GM04504 (cell line): ENCODE results near the gene ENTPD7.

Experiments used
- DNase-seq: peaks from one replicate; pipeline ENCODE4 v3.0.0-alpha.2; 2012; ENCODE audit warnings: low read depth

ENTPD7 gene

DNA sequence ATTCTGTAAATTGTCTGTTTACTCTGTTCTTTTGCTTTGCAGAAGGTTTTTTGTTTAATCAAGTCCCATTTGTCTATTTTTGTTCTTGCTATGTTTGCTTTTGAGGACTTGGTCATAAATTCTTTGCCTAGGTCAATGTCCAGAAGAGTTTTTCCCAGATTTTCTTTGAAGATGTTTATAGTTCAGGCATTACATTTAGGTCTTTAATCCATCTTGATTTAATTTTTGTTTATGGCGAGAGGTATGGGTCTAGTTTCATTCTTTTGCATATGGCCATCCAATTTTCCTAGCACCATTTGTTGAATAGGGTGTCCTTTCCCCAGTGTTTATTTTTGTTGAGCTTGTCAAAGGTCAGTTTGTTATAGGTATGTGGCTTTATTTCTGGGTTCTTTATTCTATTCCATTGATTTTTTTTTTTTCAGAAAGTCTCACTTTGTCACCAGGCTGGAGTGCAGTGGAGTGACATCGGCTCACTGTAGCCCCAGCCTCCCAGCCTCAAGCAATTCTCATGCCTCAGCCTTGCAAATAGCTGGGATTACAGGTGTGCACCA, 11.6 kb upstream of the ENTPD7 start:
- no peak for DNase-seq

DNA sequence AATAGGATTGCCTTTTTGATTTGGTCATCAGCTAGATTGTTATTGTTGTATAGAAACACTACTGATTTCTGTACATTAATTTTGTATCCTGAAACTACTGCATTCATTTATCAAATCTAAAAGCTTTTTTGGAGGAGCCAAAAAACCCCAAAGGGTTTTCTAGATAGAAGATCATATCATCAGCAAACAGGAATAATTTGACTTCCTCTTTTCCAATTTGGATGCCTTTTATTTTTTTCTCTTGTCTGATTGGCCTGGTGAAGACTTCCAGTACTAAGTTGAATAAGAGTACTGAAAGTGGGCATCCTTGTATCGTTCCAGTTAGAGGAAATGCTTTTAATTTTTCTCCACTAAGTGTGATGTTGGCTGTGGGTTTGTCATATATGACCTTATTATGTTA, 10.6 kb upstream of the ENTPD7 start:
- no peak for DNase-seq

DNA sequence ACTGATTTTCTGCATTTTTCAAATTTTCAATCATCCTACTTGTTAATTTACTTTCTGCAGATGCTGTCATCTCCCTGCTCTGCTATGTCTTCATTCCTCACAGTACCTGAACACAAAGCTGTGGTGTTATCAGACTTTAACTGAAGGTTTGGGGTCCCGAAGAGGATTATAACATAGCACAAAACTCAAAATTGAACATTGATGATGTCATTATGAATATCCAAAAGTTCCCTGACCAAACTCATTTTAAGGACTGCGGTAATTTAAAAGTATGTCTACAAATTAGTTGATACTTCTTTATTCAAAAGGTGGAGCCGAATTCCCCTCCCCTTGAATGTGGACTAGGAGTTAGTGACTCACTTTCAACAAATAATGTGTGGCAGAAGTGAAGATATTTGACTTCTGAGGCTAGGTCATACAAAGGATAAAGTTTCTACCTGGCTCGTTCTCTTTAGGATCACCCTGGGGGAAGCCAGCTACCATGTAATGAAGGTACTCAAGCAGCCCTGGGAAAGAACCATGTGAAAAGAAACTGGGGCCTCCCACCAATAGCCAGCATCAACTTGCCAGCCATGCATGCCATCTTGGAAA, 6.4 kb upstream of the ENTPD7 start:
- DNase-seq, result no peak

DNA sequence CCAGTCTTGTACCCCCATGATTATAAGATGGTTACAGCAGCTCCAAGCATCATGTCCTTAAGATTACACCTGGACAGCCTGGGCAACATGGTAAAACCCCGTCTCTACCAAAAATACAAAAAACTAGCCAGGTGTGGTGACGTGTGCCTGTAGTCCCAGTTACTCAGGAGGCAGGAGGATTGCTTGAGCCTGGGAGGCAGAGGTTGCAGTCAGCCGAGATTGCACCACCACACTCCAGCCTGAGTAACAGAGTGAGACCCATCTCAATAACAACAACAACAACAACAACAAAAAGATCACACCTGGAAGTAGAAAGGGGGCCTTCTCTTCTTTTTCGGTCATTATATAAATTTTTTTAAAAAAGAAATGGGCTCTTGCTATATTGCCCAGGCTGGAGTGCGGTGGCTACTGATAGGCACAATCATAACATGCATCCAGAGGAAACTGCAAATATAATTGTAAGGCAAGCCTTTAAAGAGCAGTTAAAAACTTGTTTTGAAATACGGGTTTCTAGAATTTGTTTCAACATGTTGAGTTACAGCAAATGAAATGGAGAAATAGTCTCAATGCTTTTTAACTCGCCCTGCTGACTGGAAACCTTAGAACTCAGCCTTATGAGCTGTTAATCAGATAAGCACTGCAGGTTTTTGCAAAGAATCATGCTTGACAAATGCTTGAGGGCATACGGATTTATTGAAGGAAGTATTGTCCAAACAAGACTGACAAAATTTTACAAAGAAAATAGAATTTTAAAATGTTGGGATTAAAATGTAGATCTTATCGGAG, 4.7 kb upstream of the ENTPD7 start:
- DNase-seq, result no peak

DNA sequence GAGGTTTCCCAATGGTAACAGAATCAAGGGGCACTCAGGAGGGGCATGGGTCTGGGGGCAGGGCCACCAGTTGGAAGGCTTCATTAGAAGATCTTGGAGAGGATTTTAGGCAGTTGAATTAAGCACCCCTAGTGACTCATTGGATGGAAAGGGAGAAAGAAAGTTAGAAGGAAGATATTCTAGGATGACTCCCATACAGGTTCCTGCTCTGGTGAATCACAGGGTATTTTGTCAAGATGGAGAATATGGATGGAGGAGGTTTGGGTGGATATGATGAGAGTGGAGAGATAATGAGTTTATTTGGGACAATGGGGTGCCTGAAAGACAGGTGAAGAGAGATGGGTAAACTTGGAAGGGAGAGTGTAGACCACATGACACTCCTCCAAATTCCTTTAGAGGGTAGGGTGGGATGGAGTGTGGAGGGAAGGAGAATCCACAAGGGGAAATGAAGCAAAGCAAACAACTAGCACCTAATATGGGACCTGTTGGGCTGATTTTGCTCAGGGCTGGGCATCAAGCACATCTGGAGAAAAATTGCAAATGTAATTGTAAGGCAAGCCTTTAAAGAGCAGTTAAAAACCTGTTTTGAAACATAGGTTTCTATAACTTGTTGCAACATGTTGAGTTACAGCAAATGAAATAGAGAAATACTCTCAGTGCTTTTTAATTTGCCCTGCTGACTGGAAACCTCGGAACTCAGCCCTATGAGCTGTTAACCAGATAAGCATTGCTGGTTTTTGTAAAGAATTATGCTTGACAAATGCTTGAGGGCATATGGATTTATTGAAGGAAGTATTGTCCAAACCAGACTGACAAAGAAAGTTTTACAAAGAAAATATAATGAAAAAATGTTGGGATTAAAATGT, 2.9 kb upstream of the ENTPD7 start:
- no peak for DNase-seq

DNA sequence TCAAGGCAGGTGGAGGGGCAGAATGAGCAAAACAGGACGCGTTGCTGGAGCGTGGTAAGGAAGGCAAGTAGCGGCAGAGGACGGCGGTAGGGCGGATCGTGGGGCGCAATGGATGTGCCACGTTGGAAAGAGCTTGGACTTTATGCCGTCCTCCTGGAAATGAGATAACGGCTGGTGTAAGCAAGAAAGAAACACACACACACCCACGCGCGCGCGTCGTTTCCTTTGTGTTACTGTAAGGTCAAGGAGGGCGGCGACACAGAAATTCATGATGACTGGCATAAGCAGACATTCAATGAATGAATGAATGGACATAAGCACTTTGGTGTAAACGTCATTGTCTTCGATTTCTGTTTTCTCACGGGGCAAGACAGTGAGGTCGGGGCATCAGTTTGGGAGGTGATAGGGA, 683 bp upstream of the ENTPD7 start:
- DNase-seq, result no peak

DNA sequence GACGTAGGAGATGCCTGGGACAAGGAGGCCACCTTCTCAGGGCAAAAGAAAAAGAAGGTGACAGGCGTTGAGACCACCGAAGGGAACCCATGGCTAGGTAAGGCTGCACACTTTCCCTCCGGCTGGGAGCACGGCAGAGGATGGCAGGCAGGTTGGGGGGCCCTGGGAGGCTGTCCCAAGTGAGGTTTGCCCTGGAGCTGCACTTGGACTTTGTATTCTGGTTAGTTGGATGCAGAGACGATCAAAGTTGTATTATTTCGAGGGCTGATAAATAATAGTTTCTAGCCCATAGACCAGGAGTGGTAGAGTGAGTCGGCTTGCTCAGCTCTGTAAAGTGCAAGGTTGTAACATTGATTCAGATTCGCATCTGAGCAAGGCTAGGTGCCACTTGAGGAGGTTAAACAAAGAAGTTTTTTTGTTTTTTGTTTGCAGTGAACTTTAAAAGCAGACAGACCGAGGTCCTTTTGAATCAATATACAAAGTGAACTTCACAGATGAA, 608 bp downstream of the ENTPD7 start:
- no peak for DNase-seq

DNA sequence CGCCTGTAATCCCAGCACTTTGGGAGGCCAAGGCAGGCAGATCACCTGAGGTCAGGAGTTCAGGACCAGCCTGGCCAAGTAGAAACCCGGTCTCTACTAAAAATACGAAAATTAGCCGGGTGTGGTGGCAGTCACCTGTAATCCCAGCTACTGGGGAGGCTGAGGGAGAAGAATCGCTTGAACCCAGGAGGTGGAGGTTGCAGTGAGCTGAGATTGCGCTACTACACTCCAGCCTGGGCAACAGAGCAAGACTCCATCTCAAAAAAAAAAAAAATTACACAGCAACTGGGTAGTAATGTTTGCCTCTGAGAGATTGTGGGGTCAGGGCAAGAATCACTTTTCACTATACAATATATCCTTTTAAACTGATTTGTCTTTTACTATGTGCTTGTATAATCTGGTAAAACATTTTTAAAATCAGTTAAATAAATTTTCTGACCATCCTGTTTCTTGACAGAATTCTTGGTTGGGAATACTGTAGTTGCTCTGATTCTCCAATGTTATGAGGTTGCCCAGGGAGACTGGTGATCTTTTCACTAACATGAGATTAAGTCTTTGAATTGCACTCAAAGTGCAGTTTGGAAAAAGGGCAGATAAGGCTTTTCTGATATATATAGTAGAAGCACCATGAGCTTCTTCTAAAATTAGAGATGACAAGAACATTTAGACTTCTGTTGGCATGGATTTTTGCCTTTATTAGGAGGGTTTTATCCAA, 1.5 kb downstream of the ENTPD7 start:
- DNase-seq, result no peak

DNA sequence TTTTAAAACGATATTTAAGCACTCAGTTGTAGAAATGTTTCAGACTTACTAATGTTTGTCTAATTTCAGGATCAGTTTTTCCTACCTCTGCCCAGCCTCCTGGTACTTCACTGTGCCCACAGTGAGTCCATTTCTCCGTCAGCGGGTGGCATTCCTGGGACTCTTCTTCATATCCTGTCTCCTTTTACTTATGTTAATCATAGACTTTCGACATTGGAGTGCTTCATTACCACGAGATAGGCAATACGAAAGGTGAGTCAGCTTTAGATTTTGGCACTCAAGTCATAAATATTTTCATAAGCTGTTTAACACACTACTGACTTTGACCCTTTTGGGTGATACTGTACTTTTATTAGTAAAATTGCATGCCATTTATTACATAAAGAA, 2.1 kb downstream of the ENTPD7 start:
- DNase-seq, result peak; percentile 75

DNA sequence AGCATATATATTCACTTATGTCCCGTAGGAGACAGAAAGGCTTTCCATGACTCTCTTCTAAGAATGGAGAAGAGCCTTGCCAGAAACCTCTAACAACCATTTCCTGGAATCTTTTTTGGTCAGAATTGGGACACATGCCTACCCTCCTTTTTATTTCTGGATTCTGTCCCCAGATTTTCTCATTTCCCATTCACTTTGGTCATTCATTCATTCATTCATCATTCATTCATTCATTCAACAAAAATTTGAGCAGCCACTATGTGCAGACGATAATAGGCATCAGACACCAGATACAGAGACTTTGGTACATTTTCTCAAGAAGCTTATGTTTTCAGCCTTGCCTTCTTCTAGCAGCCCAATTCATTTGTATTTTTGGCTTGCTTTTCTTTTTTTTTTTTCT, 6.0 kb downstream of the ENTPD7 start:
- no peak for DNase-seq

DNA sequence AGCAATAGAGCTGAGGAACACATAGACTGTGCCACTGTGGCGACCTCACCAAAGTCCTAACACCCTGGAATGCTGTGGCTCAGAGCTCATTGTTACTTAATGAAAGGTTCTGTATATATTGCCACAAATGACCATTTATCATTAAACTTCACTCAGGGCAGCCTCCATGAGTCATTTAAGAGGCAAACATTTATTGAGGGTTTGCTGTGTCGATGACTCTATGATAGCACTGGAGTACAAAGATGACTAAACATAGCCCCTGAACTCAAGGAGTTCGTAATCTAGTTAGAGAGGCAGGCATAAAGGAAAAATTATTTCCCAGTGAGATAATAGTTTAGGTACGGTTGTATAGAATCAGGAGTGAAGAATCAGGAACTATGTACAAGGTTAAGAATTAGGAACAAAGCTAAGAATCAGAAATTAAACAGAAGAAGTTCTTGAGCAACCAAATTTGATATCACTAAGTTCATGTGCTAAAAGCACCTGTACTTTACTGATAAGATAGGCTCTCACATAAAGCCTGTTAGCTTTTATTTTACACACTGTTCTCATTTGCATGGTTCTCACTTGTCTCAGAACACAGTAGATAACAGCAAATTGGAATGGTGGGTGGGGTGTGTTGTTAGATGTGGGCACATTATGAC, 7.9 kb downstream of the ENTPD7 start:
- DNase-seq, result no peak

DNA sequence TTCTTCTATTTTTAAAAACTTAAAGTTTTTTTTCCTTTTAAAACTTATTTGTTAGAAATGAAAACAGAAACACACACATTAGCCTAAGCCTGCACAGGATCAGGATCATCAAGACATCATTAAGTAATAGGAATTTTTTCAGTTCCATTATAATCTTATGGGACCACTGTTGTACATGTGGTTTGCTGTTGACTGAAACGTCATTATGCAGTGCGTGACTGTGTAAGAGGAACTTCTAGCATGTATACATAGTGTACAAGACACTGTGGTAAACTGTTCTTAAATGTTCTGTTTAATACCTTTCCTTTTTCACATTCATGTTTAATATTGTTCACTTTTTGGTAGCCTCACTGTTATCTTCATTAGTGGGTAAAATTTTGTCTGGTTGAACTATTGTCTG, 12.1 kb downstream of the ENTPD7 start:
- no peak for DNase-seq

DNA sequence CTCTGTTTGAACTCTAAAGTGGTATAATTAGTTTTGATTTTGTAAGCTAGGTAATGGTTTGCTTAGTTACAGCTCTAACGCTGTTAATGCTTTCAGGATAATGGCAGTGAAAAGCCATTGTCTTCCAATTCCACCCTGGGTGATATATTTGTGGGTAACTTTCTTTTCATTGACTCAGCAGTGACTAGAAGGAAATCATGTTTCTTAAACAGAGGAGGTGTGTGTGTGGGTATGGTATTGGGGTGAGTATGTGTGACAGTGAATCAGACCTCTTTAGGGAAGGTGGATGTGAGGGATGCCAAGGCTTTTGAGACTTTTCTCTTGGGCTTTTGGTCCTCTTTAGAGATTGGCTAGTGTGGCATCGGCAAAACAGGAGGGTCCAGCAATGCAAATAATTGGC, 13.6 kb downstream of the ENTPD7 start:
- DNase-seq, result no peak

DNA sequence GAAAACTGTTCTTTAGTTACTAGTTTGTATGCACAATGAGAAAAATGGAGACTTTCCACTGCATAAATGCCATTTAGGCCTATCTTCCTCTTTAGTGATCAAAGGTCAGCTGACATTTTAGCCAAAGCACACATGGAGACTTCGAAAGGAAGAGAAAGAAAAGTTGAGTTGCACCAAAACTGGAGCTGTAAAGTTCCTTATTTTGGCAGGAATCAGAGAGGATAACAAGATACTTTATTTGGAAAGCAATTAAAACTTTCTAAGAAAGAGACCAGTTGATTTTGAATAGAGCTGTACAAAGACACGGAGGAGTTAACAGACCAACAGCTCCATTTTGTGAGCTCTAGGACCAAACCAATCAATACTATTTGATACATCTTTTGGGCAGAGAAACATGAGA, 14.2 kb downstream of the ENTPD7 start:
- no peak for DNase-seq

DNA sequence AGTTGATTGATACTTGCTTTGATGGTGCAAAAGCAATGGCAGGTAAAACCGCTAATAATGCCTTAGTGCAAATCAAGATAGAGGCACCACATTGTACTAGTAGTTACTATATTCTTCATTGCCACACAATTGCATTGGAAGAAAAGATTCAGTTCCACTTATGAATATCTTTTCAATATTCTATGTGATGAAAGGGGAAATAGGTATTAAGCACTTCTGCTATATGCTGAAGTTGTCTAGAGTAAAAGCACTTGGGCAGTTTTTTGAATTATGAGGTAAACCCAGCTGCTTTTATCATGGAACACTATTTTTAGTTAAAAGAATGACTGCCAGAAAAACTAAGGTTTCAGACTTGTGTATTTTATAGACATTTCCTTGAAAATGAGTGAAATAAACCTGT, 15.5 kb downstream of the ENTPD7 start:
- DNase-seq, result no peak

DNA sequence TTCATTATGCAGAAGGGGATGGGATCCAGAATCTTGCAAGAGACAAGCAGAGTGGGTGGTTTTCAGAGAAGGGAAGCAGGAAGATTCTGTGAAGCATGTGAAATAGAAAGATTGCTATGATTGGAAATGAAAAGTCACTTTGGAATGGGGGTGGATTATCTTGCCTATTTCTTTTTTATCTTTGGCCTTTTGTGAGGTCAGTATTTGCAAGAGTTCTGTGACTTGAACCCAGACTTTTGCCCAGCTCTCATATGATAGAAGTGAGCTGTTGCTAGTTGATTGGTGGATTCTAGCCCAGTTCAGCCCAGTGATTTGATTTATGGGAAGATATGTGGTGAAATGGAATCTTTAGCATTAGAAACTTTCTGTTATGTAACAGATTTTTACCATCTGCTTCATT, 17.1 kb downstream of the ENTPD7 start:
- DNase-seq, result peak; percentile 83

DNA sequence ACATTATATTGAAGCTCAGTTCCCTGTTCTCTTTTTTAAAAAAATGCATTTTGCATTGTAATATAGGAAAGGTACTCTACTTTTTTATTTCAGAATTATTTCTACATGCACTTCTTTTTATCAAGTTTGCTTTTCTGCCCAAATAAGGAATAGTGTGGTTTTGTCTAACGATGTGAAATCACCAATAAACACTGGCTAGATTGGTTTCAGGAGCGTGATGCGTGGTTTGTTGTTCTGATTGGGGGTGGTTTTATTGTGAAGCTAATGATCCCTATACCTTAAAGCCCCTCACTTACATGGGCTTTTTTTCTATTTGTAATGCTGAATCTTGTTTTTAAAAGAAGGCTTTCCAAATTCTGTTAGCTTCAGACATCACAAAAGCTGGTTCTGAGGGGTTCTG, 17.6 kb downstream of the ENTPD7 start:
- DNase-seq, result no peak

DNA sequence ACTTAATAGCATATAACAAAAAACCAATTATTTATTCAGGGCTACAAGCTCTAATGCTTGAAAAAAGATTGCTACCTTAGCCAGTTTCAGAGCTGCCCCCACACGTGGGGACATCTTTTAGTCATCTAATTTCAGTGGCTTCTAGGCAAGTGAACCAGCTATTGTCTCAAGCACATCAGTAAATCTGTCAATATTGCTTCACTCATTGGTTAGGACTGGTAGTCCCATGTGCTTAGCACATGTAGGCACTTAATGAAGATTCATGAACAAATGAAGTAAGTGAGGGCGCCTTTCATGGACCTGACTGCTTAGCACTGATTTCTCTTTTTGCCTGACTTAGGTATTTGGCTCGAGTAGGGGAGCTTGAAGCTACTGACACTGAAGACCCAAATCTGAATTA, 19.6 kb downstream of the ENTPD7 start:
- DNase-seq, result no peak

DNA sequence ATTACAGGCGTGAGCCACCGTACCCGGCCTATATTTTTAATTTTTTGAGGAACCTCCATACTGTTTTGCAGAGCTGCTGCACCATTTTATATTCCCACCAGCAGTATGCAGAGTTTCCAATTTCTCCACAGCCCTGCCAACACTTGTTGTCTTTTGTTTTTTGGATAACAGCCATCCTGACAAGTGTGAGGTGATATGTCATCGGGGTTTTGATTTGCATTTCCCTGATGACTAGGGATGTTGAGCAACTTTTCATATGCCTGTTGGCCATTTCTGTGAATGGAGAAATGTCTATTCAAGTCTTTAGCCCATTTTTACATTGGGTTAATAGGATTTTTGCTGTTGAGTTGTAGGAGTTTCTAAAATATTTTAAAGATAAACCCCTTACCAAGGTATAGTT, 22.2 kb downstream of the ENTPD7 start:
- DNase-seq, result peak; percentile 85

DNA sequence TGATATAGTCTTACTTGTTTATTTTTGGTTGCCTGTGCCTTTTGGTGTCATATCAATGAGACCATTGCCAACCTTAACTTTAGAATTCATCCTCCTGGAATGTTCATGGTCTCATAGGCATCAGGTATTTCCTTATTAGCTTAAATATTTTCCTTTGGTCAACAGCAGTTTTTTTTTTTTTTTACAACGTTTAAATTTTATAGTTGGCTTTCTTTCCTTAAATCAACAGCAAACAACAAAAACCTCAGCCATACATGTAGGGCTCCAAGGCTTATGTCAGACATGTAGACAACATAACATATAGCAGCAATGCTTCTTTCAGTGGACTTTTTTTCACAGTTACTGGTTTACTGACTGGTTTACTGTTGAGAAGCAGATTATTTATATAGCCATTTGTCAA, 22.7 kb downstream of the ENTPD7 start:
- DNase-seq, result no peak

DNA sequence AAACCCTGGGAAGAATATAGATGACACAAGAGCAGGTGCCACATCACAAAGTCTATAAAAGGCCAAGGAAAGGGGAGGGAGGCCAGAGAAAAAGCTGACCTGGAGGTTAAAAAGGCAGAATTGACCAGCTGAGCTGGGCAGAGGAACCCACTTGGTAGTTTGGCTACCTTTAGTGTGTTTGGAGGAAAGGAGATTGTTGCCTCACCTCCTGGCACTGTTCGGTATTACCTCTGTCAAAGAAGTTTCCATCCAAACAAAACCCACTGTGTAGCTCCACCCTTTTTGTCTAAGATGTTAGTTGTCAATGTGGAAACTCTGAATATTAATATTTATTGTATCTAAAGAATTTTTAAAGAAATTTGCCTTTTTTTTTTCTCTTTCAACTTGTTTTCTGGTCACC, 23.4 kb downstream of the ENTPD7 start:
- DNase-seq, result no peak

DNA sequence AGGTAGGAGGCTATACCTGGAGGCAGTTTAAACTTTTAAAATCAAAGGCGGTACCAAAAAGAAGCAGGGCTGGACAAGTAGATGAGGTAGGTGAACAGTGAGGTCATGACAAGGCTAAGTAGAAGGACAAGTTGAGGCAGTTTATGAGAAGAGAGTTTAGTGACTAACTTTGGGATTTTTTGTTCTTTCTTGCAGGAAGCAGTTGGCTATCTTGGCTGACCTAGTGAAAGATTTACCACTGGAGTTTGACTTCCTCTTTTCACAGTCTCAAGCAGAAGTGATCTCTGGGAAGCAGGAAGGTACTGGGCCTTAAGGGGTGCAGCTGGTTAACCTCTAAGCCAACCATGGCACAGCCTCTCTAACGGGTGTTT, 26.3 kb downstream of the ENTPD7 start:
- no peak for DNase-seq
